HepG2 (cell line): Measurements from ENCODE around the gene CA9. TPM values are rescaled to one million over a fixed set of nuclear protein-coding genes. Genes with fewer than 3 reads are reported as not detected.

ENCODE experiments used
- ATAC-seq: fragments of 200-7000 bp; cut with Tn5 transposase; 3 replicates; pipeline ENCODE4 v1.9.1; 2020; ENCODE audit warnings: mild to moderate bottlenecking, moderate library complexity
- BruUV-seq: library from RNA; stranded (reverse); fragments of 400-500 nt; replicated peaks from 2 replicates; lab custom pipeline; 2021; lab: Mats Ljungman, UMichigan
- CTCF ChIA-PET: fragments of 300-600 bp; formaldehyde crosslinking; extraction: SDS; loops from one replicate; lab custom pipeline; 2021; ENCODE audit warnings: low total read pairs, inconsistent platforms, low intra/inter-chr PET ratio; lab: Yijun Ruan, JAX
- POLR2A ChIA-PET: fragments of 350-600 bp; sonication (Branson Sonifier 250); formaldehyde crosslinking; loops from one replicate; lab custom pipeline; 2020; ENCODE audit warnings: antibody characterized with exemption, inconsistent platforms; lab: Yijun Ruan, JAX
- DNase-seq: peaks from one replicate; pipeline ENCODE4 v3.0.0-alpha.2; 2015; ENCODE audit warnings: low spot score
- FAIRE-seq: peaks from 3 replicates; lab custom pipeline; 2011; peaks lifted over from hg19 to GRCh38; lab: Jason Lieb, UNC
- H2AFZ ChIP-seq: one replicate; pipeline ENCODE4 v1.6.1; 2011; ENCODE audit warnings: low read length, inconsistent platforms
- H3K27ac ChIP-seq: fragments of 300-600 bp; 3 replicates; pipeline ENCODE4 v1.8.0; 2011; ENCODE audit warnings: mixed run types, mild to moderate bottlenecking, mixed read lengths, low read length, inconsistent platforms; ENCODE audit not compliant: insufficient read depth; ENCODE audit errors: extremely low read length
- H3K27me3 ChIP-seq, 2 experiments: fragments of 200-600 bp in 1 of 2; 2 replicates in 1 of 2; 3 replicates in 1 of 2; pipeline versions ENCODE4 v1.6.0 to v1.8.0; 2011; ENCODE audit warnings: low read length in 2 of 2, mild to moderate bottlenecking in 2 of 2, moderate library complexity in 2 of 2, inconsistent platforms in 1 of 2; ENCODE audit not compliant: insufficient read depth in 2 of 2, control insufficient read depth in 1 of 2
- H3K36me3 ChIP-seq, 2 experiments: fragments of 200-600 bp in 1 of 2; replicated peaks in 1 of 2; 2 replicates in 1 of 2; 3 replicates in 1 of 2; pipeline versions ENCODE4 v1.5.1 to v1.8.0; 2011; ENCODE audit warnings: low read length in 2 of 2, inconsistent platforms in 1 of 2; ENCODE audit not compliant: insufficient read depth in 2 of 2, control insufficient read depth in 1 of 2
- H3K4me1 ChIP-seq: 2 replicates; pipeline ENCODE4 v1.5.1; 2012; ENCODE audit warnings: low read length, inconsistent platforms; ENCODE audit not compliant: insufficient read depth
- H3K4me2 ChIP-seq: 2 replicates; pipeline ENCODE4 v1.6.0; 2011; ENCODE audit warnings: low read depth, low read length, inconsistent platforms
- H3K4me3 ChIP-seq, 3 experiments: fragments of 200-600 bp in 1 of 3; sonication (generic), shearing (Covaris generic) in 1 of 3; replicated peaks in 1 of 3; 2 replicates each; pipeline ENCODE4 v1.5.1; 2011 to 2016; ENCODE audit warnings: low read length in 3 of 3, inconsistent platforms in 2 of 3, low read depth in 2 of 3, mild to moderate bottlenecking in 2 of 3, control low read depth in 1 of 3, mixed read lengths in 1 of 3; ENCODE audit not compliant: insufficient read depth in 1 of 3
- H3K79me2 ChIP-seq: one replicate; pipeline ENCODE4 v1.6.1; 2011; ENCODE audit warnings: low read length, inconsistent platforms; ENCODE audit not compliant: insufficient read depth
- H3K9ac ChIP-seq: 2 replicates; pipeline ENCODE4 v1.6.0; 2011; ENCODE audit warnings: mild to moderate bottlenecking, low read depth, low read length, inconsistent platforms; ENCODE audit not compliant: insufficient read depth
- H3K9me3 ChIP-seq: 2 replicates; pipeline ENCODE4 v1.5.1; 2012; ENCODE audit warnings: mild to moderate bottlenecking, low read length
- H4K20me1 ChIP-seq: 2 replicates; pipeline ENCODE4 v1.6.0; 2011; ENCODE audit warnings: inconsistent platforms, mild to moderate bottlenecking, low read length, moderate library complexity; ENCODE audit not compliant: insufficient read depth
- AGO2 ChIP-seq: fragments of 200-400 bp; formaldehyde crosslinking; optimal IDR thresholded peaks from 2 replicates; pipeline ENCODE3; 2017; ENCODE audit warnings: mild to moderate bottlenecking, low read depth, low read length, moderate library complexity
- BRCA1 ChIP-seq: sonication (generic); formaldehyde crosslinking; IDR thresholded peaks from 2 replicates; pipeline ENCODE4 v1.4.0; 2020; ENCODE audit warnings: missing genetic modification reagents
- KAT7 ChIP-seq: IDR thresholded peaks from 2 replicates; pipeline ENCODE4 v1.6.1; 2018; ENCODE audit warnings: borderline replicate concordance, missing compliant biosample characterization
- TBL1XR1 ChIP-seq: fragments of 150-350 bp; IDR thresholded peaks from 2 replicates; pipeline ENCODE4 v1.6.1; 2014; ENCODE audit warnings: borderline replicate concordance, low read length; ENCODE audit not compliant: partially characterized antibody
- ZBTB14 ChIP-seq: sonication (generic); formaldehyde crosslinking; IDR thresholded peaks from 2 replicates; pipeline ENCODE4 v1.4.0; 2020; ENCODE audit warnings: missing genetic modification reagents
- WGBS: methylation state at CpG from one replicate; pipeline ENCODE4 v1.1.6; 2017; ENCODE audit warnings: low lambda C conversion rate; 5-methylcytosine and 5-hydroxymethylcytosine counted together
- in situ Hi-C: cut with HindIII; loops from 2 replicates; pipeline ENCODE4 v1.10.0; 2017; ENCODE audit warnings: low pct_unique_long_range_greater_than_20kb; ENCODE audit not compliant: extremely low pct_ligation_motif_present
- intact Hi-C: fragments of 100-400 bp; cut with micrococcal nuclease; formaldehyde crosslinking; loops from one replicate; pipeline ENCODE4 v1.10.0; 2022; ENCODE audit not compliant: unreplicated experiment
- polyA plus RNA-seq, 8 experiments: library from polyadenylated mRNA; depleted of rRNA in 3 of 8; stranded (reverse) in 7 of 8; unstranded in 1 of 8; fragments of >200 nt; fragmentation: Illumina TruSeq in 4 of 8; extraction: Trizol in 4 of 8; gene quantifications; 2 replicates each; pipeline versions ENCODE4 v1.2.1 to v1.2.3, GENCODE V29; 2011 to 2016; ENCODE audit warnings: low read depth in 4 of 8, missing spikeins in 1 of 8, mixed read lengths in 1 of 8; ENCODE audit not compliant: insufficient read depth in 1 of 8
- total RNA-seq, 5 experiments: library from RNA; depleted of rRNA; stranded (reverse); fragments of >200 nt; fragmentation: Illumina TruSeq; extraction: Trizol; gene quantifications; 2 replicates each; pipeline ENCODE4 v1.2.3, GENCODE V29; 2016; ENCODE audit warnings: low read depth in 1 of 5
- TF ChIP-seq, protein P1 (sequence below): conservative IDR thresholded peaks from 2 replicates; pipeline ENCODE4 v1.6.1; 2018; ENCODE audit warnings: missing genetic modification reagents

CA9 gene
- total and polyA plus RNA-seq, 2 of the 13 experiments (the other 11 are each of a cell fraction or from before 2014, with no cell fraction given) = 0.13 to 152 TPM

- POLR2A ChIA-PET = interaction anchor here (0.9 to 2.1 kb wide), 3 partner anchors 13 to 50 kb away, joined by 3 to 9 read pairs (median 4); partner anchors contain the start of gene ARHGEF39
- Histone ChIP-seq H3K9me3 (no peaks in the 10 kb centered on the region), H3K4me3 (no peak overlapping the region), H3K79me2 (no peaks in the 10 kb centered on the region), H3K9ac (no peak overlapping the region), H3K36me3 (peaks cover 57 to 92% of the 10 kb centered on the region in 2 experiments), H2AFZ (no peak overlapping the region), H4K20me1 (no peaks in the 10 kb centered on the region), H3K27me3 (no peaks in the 10 kb centered on the region), H3K27ac (no peak overlapping the region), H3K4me2 (no peak overlapping the region), H3K4me1 (no peaks in the 10 kb centered on the region)
- BruUV-seq = no TSS peak
- 98% methylated on average over 13 of the region's 13 CpGs for WGBS
- no peak for FAIRE-seq
- CTCF ChIA-PET = no interaction called here
- intact Hi-C loops (no loop called here), in situ Hi-C loops (no loop called here)
- no peak for ATAC-seq
- no peak for TF ChIP-seq KAT7 (CRISPR knock-in tag)
- TF ChIP-seq, protein P1, sequence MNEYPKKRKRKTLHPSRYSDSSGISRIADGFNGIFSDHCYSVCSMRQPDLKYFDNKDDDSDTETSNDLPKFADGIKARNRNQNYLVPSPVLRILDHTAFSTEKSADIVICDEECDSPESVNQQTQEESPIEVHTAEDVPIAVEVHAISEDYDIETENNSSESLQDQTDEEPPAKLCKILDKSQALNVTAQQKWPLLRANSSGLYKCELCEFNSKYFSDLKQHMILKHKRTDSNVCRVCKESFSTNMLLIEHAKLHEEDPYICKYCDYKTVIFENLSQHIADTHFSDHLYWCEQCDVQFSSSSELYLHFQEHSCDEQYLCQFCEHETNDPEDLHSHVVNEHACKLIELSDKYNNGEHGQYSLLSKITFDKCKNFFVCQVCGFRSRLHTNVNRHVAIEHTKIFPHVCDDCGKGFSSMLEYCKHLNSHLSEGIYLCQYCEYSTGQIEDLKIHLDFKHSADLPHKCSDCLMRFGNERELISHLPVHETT (CRISPR knock-in tag) = no peak
- TF ChIP-seq BRCA1 (CRISPR knock-in tag) = no peak
- peak; percentile 10 for TF ChIP-seq AGO2
- TF ChIP-seq TBL1XR1 = no peak
- DNase-seq = no peak
These were observed 41.0 kb downstream of the CA9 start for GRCh38 chr9:35714579-35715252.

DNA sequence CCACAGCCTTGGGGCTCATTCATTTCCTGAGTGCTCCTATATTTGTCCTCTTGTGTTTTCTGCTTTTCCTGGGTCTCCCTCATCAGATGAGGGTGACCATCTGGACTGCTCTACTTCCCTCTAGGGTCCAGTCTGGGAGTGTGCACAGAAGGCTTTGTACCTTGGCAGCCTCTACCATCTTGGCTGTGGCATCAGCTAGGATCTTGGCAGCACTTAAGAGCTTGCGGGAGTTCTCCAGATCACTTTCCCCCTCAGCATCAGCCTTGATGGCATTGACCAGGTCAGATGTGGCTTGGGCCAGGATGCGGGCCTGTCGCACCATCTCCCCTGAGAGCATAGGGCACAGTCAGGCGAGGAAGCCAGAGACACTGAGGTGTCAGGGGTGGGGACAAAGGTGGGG is 42.5 kb downstream of the CA9 start:
- TF ChIP-seq ZBTB14 (CRISPR knock-in tag) = no peak
- ChIA-PET CTCF (no interaction called here), POLR2A (interaction anchor here (1.9 kb wide), 1 partner anchor 11 kb away, joined by 9 read pairs; no protein-coding TSS in a partner anchor)
- no peak overlapping the region for H2AFZ ChIP-seq
- FAIRE-seq (no peak), DNase-seq (no peak), ATAC-seq (peak; percentile 29)
- 98% methylated on average over 4 of the region's 4 CpGs for WGBS
- no peak overlapping the region for H3K27ac ChIP-seq
- no peak overlapping the region for H3K9ac ChIP-seq
- in situ Hi-C loops (no loop called here), intact Hi-C loops (no loop called here)
- H4K20me1 ChIP-seq = no peaks in the 10 kb centered on the region
- no peaks in the 10 kb centered on the region for H3K79me2 ChIP-seq
- no peak overlapping the region for H3K4me3 ChIP-seq
- no peaks in the 10 kb centered on the region for H3K4me1 ChIP-seq
- no peak overlapping the region for H3K4me2 ChIP-seq
- no peaks in the 10 kb centered on the region for H3K9me3 ChIP-seq
- peaks cover 61 to 96% of the 10 kb centered on the region in 2 experiments for H3K36me3 ChIP-seq
- no peaks in the 10 kb centered on the region for H3K27me3 ChIP-seq
- no TSS peak for BruUV-seq
